ENCODE results near the gene ATP1A1.

ATP1A1 gene

DNA sequence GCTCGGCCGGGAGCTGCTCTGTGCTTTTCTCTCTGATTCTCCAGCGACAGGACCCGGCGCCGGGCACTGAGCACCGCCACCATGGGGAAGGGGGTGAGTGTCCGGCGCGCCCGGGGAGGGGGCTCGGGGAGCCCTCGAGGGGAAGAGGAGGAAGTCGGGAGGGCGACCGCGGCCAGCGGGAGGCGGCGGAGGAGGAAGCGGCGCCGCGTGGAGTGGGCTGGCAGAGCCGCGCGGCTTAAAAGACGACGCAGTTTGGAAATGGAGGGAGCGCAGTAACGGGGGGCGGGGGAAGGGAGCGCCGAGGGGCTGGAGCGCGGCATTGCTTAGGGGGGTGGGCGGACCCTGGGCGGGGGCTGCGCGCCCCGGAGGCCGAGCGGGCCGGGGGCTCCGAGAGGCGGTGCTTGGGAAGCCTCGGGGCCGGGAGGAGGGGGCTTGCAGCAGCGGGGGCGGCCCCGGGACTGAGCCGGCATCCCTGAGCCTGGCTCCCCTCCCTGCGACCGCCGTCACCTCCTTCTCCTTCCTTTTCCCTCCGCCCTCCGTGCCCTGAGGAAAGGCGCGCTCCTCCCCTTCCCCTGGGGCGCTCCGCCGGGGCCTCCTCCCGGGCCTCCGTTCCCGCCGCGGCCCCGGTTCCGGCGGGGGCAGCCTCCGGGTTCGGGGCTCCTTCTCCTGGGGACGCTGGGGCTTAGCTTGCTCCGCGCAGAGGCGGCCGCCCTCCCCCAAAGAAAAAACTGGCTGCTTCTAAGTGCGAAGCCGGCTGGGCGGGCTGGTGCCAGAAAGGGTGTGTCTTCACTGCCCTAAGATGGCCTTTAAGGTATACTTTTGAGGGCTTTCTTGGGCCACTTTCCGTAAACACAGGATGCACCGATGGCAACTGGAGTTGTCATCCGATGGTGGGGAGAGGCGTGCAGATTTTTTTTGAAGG, 648 bp downstream of the ATP1A1 start:
- peak; percentile 40 to 82 (median 78) for DNase-seq

DNA sequence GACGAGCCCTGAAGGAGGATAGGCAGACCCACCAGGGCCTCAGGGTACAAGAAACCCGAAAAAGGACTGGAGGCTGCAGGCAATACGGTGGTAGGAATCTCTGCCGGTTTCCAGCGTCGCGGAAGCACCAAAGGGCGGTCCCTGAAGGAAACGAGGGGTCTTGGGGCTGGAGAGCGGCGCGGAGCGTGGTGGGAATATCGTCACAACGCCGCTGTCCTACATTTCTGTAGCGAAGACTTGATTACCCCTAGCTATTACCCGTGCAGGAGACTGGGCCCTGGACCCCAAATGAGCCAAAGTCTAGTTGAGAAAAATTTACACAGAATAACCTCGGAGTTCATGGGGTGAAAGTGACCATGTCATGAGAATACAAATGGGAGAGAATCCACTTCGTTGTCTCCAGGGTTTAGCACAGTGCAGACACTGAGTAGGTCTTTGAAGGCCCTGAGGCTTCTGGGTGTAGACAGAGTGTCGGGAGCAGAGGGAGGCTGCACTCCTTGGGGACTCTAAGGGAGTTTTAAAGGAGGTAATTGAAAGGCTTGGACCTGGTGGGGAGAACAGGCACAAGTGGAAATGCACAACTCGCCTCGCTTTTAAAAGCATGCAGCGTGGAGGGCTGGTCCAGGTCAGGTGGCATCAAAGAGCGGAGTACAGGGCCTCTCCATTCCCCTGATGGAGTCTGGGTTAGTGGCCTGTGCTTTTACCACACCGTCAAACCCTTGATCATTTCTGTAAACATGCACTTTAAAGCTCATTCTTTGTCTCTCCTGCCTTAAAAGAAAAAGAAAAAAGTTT, 1.5 kb downstream of the ATP1A1 start:
- DNase-seq: peak; percentile 32 to 61 (median 60)

DNA sequence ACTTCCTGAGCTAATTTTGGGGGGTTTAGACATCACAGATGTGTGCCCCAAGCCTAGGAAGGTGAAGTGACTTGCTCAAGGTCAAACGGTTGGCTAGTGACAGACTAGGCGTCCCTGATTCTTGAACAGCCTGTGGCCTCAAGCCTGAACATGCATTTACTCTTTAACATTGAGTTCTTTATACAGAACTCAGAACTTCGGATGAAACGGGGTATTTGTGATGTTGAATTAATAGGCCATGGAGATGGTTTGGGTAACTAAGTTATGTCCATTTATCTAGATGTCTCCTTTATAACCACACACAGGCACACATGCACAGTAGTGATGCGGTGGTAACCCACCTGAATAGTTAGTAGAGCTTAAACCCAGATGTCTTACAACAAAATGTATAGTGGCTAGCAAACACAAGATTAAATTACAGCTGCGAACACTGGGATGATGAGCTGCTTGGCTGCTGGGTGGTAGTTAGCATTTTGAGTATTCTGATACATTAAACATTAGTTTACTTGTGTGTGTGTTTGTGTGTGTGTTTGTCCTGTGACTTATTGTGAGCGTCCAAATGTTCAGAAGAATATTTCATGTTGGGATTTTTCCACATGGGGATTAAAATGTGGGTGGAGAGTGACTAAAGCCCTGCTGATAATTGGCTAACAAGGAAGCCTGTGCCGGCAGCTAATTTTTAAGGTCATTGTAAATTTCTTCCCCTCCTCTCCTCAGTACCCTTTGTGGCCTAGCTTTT, 2.3 kb downstream of the ATP1A1 start:
- DNase-seq: no peak

DNA sequence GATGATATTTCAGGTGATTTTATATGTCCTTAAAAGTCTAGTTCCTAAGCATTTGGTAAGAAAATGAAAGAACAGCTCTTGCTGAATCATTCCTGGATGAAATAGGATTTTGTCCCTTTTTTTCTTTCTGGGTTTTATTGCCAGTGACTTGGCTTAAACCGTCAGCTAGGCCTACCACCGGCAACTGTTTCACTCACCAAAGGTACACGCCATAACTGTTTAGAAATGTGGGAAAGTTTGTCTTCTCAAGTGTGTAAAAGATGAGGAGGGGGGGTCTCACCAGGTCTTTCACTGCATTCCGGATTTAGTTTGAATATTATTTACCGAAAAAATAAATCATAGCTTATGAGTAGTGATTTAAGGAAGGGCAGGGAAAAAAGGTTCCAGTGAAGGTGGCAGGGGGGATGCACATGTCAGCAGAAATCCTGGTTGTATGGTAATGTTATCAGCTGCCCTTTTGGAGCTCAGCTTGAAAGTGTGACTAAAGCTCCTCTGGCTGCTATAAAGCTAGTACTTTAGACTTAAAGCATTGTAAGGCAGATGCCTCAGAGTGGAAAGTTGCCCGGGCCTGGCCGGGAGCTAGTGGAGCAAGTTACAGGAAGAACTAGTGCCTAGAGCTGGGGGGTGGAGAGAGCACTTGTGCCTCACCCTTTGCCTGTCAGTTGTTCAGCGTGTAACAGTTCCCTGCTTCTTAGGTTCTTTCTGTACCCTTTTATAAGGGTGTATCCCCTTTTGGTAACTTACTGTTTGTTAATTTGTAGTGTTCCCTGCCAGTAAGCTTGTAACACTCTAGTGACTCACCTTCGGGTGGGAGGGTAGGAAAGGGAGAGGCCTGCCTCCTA, 3.1 kb downstream of the ATP1A1 start:
- DNase-seq: no peak

DNA sequence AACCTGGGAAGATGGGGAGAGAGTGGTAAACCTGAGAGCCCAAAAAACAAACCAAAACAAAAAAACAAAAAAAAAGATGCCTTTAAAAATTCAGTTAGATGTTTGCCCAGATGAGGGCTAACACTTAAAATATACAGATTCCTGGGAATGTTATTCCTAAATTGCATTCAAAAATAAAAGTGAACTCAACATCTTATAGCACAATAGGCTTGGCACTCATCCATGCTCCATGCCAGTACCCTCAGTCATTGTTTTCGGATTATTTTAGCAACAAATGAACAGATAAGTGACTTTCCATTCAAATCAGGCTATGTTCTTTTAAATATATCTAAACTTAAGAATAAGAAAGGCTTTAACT, 3.7 kb downstream of the ATP1A1 start:
- DNase-seq: no peak

DNA sequence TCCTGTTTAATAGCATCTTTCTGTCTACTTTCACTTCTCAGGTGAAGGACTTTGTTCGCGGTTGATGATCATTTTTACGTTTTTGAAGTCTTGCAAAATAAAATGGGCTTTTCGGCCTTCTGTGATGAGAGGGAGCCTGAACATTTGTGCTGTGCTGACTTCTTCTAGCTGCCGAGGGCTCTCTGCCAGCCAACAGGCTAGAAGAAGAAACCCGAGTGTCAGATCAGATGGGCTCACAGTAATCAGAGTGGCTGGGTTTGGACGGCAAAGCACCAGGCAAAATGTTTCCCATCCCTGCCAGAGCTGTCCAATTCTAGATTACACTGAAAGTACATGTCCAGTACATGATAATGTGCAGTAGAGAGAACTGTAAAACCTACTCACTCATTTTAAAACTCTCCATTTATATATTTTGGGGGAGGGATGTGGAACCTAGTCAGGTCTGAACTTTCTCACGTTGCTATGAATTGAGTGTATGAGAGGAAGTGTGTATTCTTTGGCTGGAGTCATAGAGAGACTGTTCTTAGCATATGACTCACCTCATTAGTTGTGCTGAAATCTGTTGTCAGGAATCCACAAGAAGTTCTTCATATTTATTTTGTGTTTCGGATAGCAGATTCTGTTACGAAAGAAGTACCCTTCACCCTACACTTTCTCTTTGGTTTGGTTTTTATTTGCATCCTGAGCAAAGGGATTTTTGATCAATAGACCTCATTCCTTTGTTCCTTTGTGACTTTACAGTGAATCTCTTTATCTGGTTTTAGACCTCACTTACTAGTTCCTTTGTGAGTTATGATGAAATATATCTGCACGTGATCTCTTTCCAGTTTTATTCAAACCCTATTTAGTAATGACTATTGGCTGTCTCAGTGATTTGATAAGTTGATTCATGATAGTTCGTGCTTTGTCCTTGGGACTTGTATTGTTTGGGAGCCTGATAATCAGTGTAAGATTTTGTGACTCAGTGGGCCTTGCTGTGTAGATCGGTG, 4.8 kb downstream of the ATP1A1 start:
- no peak for DNase-seq

DNA sequence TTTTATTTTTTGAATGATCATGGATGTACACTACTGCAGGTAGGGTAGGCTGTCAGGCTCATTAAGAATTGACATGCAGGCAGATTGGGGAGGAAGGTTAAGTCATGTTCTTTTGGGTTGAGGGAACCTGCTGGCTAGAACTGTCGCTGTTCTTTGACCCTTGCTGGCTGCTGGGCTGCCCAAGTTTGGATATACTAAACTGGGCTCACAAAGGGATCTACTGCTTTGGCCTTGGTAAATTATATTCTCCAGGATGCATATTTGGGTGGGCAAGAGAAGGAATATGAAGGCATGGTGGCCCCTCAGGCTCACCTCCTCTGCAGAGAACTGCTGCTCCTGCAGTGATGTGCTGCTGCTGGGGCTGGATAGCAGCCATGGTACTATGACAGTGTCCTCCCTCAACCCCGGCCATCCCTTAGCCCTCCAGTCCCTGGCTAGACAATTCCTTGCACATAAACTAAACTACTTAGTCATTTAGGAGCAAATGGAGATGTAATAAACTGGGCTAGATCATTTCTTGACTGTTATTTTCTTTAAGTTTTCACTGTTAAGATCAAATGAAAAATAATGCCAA, 6.1 kb downstream of the ATP1A1 start:
- DNase-seq: no peak

DNA sequence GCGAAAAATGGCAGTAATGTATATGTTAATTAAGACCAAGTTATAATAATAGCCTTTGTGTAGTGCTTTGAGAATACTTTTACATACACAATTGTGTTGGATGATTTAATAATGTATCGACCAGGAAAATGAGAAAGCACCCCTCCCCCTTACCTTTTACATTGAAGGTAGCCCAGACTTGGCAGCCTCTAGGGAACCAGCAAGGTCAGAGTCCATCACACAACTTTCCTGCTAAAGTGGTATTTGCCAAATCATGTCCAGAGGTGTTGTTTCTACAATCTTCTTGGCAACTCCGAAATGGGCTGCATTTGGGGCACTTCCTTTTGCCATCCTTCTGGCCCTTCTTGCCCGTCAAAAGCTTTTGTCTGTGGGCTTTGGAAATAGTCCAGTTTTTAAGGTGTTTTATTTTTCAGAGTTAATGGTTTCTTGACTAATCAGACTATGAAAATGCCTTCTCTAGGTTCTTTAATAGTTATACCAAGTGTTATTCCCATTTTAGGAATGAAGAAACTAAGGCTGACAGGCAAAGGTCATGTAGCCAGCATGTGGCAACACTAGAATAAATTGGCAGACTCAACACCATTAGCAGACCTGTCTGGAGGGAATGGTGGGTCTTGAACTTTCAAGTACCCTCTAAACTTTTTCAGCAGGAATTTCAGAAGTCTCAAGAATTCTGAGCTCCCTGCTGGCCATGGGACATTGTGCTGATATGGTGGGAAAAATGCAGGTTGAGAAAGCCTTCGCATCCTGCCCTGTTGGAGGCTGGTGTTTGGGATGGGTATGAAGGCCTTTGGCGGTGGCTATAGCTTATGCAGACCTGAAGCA, 6.8 kb downstream of the ATP1A1 start:
- no peak for DNase-seq

DNA sequence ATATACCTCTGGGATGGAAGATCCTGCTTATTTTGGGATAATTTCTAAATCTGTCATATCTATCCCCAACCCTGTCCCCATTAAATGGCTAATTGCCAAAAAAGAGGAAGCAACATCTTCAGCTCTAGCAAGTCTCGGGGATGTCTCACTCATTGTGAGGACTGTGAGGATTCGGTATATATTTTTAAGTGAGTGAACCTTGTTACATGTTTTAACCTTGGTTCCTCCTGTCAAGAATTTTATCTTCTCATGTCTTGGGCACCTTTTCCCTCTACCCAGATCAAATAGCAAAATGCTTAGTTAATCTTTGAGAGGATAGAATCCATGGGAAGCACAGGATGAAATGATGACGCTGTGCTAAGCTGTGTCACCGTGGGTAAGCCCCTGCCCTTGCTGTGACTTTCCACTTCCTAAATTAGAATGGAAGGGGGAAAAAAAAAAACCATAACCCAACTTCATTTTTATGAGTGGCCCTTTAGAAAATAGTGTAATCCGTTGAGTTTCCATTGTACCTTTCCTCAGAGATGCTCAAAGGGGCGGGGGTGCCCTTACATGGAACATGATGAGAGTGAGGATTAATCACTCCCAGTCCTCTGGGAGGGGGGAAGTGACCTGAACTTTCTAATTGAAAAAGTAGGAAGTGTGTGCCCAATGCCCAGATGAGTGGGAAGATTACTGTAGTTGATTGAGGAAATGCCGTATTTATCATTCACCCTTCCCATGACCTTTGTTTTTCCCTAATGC, 7.6 kb downstream of the ATP1A1 start:
- DNase-seq: no peak

DNA sequence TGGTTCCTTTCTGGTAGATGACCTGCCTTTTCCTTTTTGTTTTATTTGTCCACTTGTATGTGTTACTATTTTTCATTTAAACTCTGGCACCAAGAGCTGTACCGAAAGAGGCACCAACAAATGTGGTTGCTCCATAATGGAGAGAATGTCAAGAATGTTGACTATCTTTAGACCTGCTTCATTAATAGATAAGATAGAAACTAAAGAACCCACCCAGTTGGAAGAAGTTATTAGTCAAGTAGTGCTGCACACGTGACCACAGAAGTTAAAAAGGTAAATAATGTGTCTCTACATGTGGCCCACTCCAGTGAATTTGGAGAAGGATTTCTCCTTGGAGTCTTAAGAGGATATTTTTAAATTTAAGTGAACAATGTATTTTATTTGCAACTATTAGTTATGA, 9.3 kb downstream of the ATP1A1 start:
- no peak for DNase-seq

DNA sequence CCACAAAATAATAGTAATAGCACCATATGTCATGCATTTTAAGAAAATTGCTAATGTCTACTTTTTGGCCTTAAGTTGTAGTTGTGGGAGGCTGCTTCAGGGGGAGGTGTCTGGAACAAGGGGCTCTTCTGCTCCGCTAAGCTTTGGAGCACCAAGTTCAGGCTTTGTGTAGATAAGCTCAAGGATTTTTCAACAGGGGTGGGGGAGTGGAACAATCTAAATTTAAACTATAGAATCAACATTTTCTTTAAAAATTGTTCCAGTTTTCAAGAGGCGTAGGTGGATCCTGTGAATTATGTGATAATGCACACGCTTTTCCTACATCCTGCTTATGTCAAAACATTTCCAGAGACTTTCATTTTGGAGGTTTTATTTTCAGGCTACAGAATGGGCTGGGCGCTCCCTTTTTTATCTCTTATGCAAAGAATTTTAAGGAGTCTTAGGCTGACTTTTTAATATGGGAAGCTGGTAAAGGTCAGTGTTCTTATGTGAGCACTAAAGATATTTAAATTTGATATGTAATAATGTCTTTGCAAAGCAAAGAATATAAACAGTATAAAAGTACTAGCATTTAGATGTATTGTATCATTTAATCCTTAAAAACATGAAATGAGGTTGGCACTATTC, 9.9 kb downstream of the ATP1A1 start:
- no peak for DNase-seq

DNA sequence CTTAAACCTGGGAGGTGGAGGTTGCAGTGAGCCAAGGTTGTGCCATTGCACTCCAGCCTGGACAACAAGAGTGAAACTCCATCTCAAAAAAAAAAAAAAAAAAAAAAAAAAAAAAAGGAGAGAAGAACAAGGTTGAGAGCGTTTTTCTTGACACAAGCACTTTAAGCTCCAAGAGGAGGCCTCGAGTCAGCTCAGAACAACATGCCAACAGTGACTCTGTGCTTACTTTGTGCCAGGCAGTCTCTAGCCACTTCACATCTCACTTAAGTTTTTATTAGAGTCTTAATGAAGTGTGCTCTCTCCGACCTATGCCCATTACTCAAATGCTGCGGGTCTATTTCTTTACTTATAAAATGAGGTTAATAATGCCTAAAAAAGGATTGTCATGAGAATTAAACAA, 13.0 kb downstream of the ATP1A1 start:
- no peak for DNase-seq

DNA sequence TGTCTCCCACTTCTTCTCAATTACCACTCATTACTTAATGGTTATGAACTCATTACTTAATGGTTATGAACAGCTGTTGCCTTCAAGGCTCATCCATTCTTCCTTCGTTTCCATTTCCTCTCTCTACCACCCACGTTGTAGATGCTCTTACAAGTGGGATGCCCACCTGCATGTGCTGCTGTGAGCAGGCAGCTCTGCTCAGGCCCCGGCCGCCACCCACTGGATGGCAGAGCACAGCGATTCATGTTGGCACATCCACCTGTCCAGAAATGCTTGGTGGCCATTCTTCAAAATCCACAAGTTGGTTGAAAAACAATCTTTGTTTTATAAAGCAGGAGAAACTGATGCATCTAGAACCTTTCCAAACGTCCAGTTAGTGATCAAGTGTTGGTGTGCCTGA, 14.5 kb downstream of the ATP1A1 start:
- no peak for DNase-seq

DNA sequence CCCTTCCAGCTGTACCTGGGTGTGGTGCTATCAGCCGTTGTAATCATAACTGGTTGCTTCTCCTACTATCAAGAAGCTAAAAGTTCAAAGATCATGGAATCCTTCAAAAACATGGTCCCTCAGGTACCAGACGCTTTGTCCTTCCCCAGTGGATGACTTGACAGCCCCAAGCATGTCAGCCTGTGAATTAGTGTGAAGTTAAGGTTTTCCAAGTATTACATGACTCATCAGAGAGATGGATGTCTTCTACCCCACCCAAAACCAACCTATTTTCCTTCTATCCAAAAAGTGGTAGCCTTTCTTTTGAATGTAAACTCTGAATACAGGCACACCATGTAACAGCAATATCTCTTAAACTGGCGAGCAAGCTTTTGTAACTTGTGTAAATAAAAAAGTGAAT, 15.1 kb downstream of the ATP1A1 start:
- no peak for DNase-seq

DNA sequence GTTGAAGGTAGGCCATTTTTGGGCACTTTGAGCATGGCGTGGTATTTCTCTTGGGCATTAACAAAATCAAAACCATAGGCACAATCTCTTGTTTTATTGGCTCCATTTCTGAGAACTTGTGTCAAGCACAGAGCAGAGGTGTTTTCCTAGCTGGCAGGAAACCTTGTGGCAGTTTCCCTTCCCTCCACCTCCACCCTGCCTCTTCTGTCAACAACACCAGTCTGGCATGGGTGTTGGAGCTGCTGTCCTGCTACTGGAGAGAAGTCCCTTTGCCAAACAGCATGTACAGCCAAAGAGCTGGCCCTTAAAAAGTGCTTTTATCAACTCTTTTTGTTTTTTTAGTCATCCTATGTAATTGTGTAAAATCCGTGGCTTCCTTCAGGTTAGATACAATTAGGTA, 16.0 kb downstream of the ATP1A1 start:
- DNase-seq: no peak

DNA sequence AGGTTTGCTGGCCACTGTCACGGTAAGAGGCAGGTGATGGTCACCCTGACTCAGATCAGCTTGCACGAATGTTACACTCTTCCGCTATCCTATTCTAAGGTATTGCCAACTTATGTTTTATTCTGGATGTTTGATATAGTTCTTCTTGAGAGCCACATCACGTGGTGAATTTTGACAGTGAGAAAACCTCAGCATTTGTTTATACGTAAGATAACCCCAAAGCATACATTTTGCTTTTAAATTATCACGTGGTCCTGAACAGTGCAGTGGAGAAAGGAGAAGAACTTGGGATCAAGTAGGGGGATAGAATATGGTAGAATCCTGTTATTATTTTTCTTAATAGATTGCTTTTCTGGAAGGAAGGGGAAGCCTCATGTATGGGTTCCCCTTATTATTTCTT, 16.6 kb downstream of the ATP1A1 start:
- no peak for DNase-seq

DNA sequence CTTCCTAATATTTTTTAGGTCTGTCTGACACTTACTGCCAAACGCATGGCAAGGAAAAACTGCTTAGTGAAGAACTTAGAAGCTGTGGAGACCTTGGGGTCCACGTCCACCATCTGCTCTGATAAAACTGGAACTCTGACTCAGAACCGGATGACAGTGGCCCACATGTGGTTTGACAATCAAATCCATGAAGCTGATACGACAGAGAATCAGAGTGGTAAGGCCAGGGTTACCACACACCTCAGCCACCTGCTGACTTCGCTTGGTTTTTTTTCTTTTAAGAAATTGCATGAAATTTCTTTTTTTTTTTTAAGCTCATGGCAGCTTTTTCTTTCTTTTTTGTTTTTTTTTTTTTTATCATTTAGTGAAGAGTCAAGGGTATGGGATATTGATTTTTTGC, 17.2 kb downstream of the ATP1A1 start:
- no peak for DNase-seq

DNA sequence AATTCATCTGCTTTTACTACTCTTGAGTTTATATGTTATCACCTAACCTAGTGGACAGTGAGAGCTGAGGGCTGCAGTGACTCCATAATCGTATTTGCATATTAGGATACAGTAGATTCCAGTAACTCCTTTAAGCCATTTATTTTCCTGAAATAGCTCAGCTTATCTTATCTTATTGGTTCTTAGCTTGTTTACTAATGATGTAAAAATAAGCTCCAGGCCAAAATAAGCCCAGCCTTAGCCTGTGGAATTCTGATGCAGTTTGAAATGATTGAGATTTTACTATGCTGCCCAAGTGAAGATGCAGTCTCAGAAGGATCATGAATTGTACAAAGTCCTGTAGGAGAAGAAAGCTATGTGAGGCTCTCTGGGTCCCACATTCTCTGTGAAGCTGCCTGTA, 18.1 kb downstream of the ATP1A1 start:
- no peak for DNase-seq

Data from NCI-H1417 (cell line).